Fibroblast of the conjunctiva (primary cell): Measurements from ENCODE around the gene BLCAP.
"Not testable (repeated sequence)": the region's sequence is repeated elsewhere in the genome, so short reads cannot be mapped to it uniquely, and the experiment has no call there.

Experiments used
- DNase-seq: peaks from one replicate; pipeline ENCODE4 v3.0.0-alpha.2; 2010; ENCODE audit warnings: low read depth

BLCAP gene

DNA sequence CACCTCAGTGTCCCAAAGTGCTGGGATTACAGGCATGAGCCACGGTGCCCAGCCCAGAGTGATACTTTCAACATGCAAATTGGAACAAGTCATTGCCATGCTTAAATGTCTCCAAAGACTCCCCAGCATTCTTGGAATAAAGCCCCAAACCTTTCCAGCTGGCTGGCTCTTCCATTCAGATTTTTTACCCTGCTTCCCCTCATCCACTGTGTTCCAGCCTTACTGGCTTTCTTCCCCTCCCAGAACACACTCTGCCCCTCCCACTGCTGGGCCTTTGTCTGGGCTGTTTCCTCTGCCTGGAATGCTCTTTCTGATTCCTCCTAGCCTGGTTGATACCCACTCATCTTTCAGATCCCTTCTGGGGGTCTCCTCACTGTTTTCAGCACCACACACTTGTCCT, 46.8 kb downstream of the BLCAP start:
- no peak for DNase-seq

DNA sequence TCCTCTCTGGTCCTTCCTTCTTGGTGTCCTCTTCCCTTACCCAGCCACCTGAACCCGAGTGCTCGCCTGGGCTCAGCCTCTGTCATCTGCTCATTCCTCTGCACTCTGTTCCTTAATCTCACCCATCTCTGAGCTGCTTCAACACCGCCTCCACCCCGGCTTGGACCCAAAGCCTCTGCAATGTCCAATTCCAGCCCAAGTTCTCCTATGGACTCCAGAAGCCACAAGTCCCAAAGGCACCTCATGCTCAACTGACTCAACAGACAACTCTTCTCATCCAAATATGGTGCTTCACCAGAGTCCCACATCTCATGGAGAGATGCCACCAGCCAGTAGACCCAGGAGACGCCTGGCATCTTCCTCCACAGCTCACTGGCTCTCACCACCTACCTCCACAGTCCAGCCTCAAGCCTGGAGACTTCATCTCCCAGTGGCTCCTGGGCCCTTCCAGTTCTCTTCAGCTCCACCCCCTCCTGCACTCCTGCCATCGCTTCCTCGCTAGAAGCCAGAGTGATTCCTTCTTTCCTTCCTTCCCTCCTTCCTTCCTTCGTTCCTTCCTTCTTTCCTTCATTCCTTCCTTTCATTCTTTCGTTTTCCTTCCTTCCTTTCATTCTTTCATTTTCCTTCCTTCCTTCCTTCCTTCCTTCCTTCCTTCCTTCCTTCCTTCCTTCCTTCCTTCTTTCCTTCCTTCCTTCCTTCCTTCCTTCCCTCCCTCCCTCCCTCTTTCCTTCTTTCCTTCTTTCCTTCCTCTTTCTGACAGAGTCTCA, 47.6 kb downstream of the BLCAP start:
- no peak for DNase-seq

DNA sequence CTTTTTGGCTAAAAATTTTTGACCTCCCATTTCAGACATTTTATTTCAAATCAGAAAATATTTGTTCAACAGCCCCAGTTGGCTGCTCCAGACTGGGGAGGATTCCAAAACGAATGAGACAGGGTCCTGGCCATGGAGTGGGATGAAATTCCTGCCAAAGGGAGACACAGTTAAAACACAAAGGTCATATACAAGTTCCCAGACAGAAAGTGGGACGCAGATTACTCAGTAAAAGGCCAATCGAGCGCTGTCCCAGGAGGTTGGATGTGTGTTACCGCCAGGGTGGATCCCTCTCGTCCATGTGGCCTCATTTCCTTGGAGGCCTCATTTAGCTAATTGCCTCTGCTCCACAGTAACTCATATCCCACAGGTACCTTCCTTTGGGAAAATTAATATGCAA, 48.4 kb downstream of the BLCAP start:
- DNase-seq: no peak

DNA sequence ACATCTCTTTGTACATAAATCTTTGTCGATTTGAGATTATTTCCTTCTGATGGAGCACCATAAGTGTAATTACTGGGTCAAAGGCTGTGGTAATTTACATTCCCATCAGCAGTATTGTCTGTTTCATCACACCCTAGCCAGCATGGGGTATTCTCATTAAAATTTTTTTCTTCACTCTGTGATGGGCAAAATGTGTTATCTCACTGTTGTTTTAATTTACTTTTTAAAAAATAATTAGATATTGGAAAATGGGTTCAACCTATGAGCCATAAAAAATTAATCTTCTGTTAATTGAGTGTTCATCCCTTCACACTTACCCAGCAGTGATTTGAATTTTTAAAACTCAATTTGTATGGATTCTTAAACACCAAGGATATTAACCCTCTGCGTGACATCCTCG, 50.6 kb downstream of the BLCAP start:
- DNase-seq: no peak

DNA sequence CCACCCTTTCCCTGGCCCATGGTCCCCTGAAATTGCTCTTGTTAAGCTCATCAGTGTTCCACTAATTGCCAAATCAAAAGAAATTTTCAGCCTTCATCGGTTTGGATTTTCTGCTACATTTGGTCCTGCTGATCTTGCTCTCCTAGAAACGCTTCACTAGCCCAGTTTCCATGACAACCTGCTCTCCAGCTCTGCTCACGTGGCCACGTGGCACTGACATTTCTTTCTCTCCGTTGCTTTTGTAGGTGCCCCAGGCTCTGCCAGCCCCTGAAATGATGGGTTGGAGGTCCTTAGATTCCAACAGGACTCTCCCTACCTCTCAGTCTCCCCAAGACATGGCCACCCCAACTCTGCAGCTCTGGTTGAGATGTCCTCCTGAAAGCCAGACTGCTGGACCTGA, 52.4 kb downstream of the BLCAP start:
- DNase-seq: no peak

DNA sequence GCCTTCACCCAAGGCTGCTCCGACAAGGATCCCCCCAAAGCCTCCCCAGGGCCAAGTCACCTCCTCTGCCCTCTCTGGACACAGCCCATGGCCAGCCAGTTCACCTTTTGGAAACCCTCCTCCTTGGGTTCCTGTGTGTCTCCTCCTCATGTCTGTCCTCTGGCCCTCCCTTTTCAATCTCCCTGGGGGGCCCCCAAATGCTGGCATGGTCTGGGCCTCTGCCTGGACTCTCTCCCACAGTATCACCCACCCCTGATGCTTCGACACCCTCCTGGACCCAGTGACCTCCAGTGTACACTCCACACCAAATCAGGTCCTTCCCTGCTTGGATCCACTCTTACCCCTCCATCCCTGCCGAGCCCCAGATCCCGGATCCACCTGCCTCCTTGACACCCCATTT, 53.3 kb downstream of the BLCAP start:
- DNase-seq: no peak

DNA sequence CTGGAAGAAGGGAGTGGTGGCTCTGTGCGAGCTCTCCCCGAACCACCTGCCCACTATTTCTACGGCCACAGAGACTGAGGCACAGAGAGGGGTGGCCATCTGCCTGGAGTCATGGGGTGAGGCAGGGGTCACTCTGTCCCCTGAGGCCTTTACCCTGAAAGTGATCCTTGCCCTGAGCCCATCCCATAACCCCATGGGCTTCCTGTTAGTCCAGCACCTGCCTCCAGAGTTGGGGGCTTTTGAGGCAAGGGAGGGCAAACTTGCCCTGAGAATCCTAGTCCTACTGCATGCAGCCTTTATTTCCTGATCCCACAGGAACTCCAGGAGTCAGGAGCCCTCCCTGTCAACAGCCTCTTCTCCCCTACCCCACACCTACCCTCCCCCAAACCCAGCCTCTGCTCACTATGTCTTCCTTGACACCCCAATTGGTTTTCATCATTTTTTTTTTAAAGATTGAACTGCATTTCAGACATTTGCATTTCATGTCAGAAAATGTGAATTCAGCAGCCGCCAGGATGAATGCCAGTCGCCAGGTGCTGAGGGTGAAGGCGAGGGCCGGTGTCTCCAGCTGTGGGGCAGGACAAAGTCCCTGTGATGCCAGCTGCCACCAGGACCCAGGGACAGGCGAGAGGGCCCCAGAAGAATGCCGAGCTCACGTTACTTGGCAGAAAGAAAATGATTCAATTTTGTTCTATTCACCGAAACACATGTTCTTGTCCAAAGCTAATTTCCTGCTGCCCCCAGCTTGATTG, 54.3 kb downstream of the BLCAP start:
- DNase-seq: no peak

DNA sequence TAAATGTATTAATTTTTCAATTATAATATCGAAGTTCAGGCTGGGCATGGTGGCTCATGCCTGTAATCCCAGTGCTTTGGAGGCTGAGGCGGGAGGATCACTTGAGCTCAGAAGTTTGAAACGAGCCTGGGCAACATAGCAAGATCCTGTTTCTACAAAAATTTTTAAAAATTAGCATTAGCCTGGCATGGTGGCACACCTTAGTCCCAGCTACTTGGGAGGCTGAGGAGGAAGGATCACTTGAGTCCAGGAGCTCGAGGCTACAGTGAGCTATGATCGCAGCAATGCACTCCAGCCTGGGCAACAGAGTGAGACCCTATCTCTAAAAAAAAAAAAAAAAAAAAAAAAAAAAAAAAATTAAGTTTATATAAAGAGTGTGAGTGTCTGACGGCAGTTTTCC, 55.2 kb downstream of the BLCAP start:
- not testable (repeated sequence) for DNase-seq

DNA sequence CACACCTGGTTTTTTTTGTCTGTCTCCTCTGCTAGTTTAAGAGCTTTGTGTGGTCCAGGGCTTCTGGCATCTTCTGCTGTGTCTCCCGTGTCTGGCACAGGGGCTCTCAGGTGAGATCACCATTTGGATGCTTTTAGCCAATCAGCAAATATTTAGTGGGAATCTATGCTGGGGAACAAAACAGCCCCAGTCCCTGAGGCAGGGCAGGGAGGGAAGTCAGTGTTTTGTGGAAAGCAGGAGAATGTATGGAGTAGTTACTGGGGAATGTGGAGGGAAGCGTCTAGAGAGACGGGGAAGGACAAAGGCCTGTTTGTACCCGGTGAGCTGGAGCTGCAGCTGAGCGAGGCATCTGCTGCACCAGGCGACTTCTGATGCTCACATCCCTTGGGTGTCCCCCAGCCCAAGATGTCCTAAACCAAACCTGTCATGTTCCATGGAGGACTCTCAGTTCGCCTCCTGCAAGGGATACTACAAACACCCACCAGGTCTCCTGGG, 55.9 kb downstream of the BLCAP start:
- DNase-seq: no peak

DNA sequence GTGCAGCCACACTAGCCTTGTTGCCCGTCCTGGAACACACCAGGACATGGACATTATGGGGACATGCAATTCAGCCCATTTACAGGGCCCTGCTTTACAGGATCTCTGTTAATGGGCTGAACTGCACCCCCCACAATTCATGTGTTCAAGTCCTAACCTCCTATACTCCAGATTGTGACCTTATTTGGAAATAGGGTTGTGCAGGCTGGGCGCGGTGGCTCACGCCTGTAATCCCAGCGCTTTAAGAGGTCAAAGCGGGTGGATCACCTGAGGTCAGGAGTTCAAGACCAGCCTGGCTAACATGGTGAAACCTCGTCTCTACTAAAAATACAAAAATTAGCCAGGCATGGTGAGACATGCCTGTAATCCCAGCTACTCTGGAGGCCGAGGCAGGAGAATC, 57.5 kb downstream of the BLCAP start:
- DNase-seq: not testable (repeated sequence)

DNA sequence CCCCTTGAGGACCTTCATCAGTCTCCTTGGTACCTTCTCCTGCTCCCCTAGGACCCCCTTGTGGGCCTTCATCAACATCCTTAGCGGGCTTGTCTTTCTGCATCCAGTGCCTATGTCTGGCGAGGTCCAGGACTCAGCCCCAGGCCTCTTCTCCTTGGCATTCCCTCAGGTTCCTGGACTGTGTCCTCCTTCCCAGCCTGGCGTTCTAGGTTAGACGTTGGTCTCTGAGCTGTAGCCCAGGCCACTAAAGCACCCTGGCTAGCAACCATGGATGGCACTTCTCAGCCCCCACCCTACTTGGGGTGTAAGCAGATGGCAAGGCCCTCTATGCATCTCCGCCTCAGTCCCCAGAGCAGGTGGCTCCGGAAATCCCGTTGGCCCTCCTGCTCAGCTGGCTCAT, 58.1 kb downstream of the BLCAP start:
- DNase-seq: no peak

DNA sequence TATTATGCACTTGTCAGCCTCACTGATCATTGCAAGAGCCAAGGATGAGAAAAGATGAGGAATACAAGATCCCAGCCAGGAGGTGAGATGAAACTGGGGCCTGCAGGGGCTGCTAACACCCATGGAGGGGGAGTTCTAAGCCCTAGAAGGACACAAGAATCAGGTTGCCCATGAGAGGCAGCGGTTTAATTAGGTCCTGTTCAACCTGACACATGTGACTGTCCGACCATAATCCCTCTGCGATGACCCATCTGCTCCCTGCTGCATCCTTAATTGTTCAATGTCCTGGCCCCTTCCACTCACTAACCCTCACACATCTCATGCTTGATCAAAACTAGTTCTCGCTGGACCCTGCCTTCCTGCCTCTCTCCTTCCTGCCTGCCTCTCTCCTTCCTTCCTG, 58.8 kb downstream of the BLCAP start:
- no peak for DNase-seq
